ENCODE data around the gene SHANK1. TPM values are rescaled to one million over a fixed set of nuclear protein-coding genes. Genes with fewer than 3 reads are reported as not detected.

Gene SHANK1
- total RNA-seq, 4 donors from 2014 or later = 4.0 to 6.5 TPM; not detected in 2

- no peak for DNase-seq
- Histone ChIP-seq H3K4me1 (peaks cover 0 to 4% of the 10 kb centered on the region in 2 donors), H3K4me3 (no peak overlapping the region), H3K9me3 (no peaks in the 10 kb centered on the region), H3K36me3 (no peaks in the 10 kb centered on the region), H3K27me3 (peaks cover 12 to 30% of the 10 kb centered on the region in 2 donors), H3K27ac (no peak overlapping the region)
- TF ChIP-seq CTCF (IDR thresholded peaks at IDR 0.05) = no peak
- no peak for TF ChIP-seq POLR2A (IDR thresholded peaks at IDR 0.05)
- intact Hi-C loops (cut with DNase I; ENCODE audit: low total_unique reads) = no loop called here
Observed at GRCh38 chr19:50663482-50663790, 56.2 kb downstream of the SHANK1 start.

GRCh38 chr19:50662651-50663481 is 56.7 kb downstream of the SHANK1 start:
- TF ChIP-seq CTCF (IDR thresholded peaks at IDR 0.05) (no peak), POLR2A (IDR thresholded peaks at IDR 0.05) (no peak)
- DNase-seq = no peak
- Histone ChIP-seq H3K9me3 (no peaks in the 10 kb centered on the region), H3K27me3 (peaks cover 8 to 30% of the 10 kb centered on the region in 2 donors), H3K4me1 (peaks cover 0 to 4% of the 10 kb centered on the region in 2 donors), H3K4me3 (no peak overlapping the region), H3K27ac (no peak overlapping the region), H3K36me3 (no peaks in the 10 kb centered on the region)
- intact Hi-C loops (cut with DNase I; ENCODE audit: low total_unique reads) = no loop called here

GRCh38 chr19:50661766-50662650 is 57.6 kb downstream of the SHANK1 start:
- Histone ChIP-seq H3K4me1 (peaks cover 0 to 4% of the 10 kb centered on the region in 2 donors), H3K4me3 (no peak overlapping the region), H3K27ac (no peak overlapping the region), H3K36me3 (no peaks in the 10 kb centered on the region), H3K27me3 (peaks cover 8 to 26% of the 10 kb centered on the region in 2 donors), H3K9me3 (no peaks in the 10 kb centered on the region)
- TF ChIP-seq CTCF (IDR thresholded peaks at IDR 0.05) (no peak), POLR2A (IDR thresholded peaks at IDR 0.05) (no peak)
- DNase-seq = no peak
- intact Hi-C loops (cut with DNase I; ENCODE audit: low total_unique reads) = no loop called here

GRCh38 chr19:50661023-50661422 is 58.6 kb downstream of the SHANK1 start:
- H3K36me3 ChIP-seq = no peaks in the 10 kb centered on the region
- no peak for TF ChIP-seq CTCF (IDR thresholded peaks at IDR 0.05)
- TF ChIP-seq POLR2A (IDR thresholded peaks at IDR 0.05) = no peak

GRCh38 chr19:50660088-50660366 is 59.6 kb downstream of the SHANK1 start:
- intact Hi-C loops (cut with DNase I; ENCODE audit: low total_unique reads) = no loop called here
- H3K27me3 ChIP-seq = peaks cover 5 to 14% of the 10 kb centered on the region in 2 donors
- no peak overlapping the region for H3K4me3 ChIP-seq
- H3K27ac ChIP-seq = no peak overlapping the region
- H3K9me3 ChIP-seq = no peaks in the 10 kb centered on the region
- no peaks in the 10 kb centered on the region for H3K4me1 ChIP-seq
- no peak for DNase-seq
- H3K36me3 ChIP-seq = no peaks in the 10 kb centered on the region
- TF ChIP-seq POLR2A (IDR thresholded peaks at IDR 0.05) (no peak), CTCF (IDR thresholded peaks at IDR 0.05) (no peak)

More at GRCh38 chr19:50661023-50661422, 58.6 kb downstream of the SHANK1 start:
- Histone ChIP-seq H3K4me1 (peaks cover 0 to under 1% of the 10 kb centered on the region in 2 donors), H3K27ac (no peak overlapping the region), H3K4me3 (no peak overlapping the region), H3K27me3 (peaks cover 7 to 16% of the 10 kb centered on the region in 2 donors), H3K9me3 (no peaks in the 10 kb centered on the region)
- DNase-seq = no peak
- intact Hi-C loops (cut with DNase I; ENCODE audit: low total_unique reads) = no loop called here
